Measurements from ENCODE around the gene PALLD.

- TF ChIP-seq, protein P1, sequence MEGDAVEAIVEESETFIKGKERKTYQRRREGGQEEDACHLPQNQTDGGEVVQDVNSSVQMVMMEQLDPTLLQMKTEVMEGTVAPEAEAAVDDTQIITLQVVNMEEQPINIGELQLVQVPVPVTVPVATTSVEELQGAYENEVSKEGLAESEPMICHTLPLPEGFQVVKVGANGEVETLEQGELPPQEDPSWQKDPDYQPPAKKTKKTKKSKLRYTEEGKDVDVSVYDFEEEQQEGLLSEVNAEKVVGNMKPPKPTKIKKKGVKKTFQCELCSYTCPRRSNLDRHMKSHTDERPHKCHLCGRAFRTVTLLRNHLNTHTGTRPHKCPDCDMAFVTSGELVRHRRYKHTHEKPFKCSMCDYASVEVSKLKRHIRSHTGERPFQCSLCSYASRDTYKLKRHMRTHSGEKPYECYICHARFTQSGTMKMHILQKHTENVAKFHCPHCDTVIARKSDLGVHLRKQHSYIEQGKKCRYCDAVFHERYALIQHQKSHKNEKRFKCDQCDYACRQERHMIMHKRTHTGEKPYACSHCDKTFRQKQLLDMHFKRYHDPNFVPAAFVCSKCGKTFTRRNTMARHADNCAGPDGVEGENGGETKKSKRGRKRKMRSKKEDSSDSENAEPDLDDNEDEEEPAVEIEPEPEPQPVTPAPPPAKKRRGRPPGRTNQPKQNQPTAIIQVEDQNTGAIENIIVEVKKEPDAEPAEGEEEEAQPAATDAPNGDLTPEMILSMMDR (IDR thresholded peaks at IDR 0.05) = no peak
- no peak for TF ChIP-seq EP300 (IDR thresholded peaks at IDR 0.05)
- TF ChIP-seq POLR2A (IDR thresholded peaks at IDR 0.05) = no peak
- no peak for TF ChIP-seq POLR2AphosphoS5 (IDR thresholded peaks at IDR 0.05)
Measured at GRCh38 chr4:168794092-168794707, 297.3 kb downstream of the PALLD start.

Measured in sigmoid colon (tissue), 4 donors.